SK-N-SH treated with all-trans-retinoic acid at 6 μM for 48 hours (cell line): ENCODE data around the gene ANKRD55.

Experiments used
- ATAC-seq: fragments of 200-7000 bp; cut with Tn5 transposase; 3 replicates; pipeline ENCODE4 v1.9.1; 2020; ENCODE audit warnings: mild to moderate bottlenecking, moderate library complexity
- ARNTL ChIP-seq: fragments of 450-650 bp; formaldehyde crosslinking; IDR thresholded peaks from 2 replicates; pipeline ENCODE4 v1.5.0; 2020; ENCODE audit warnings: low read depth, mild to moderate bottlenecking, moderate library complexity, borderline replicate concordance
- BACH2 ChIP-seq: fragments of 250-450 bp; sonication (Bioruptor Pico); IDR thresholded peaks from 2 replicates; pipeline ENCODE4 v1.9.0; 2021; ENCODE audit warnings: mild to moderate bottlenecking, borderline replicate concordance
- CREB5 ChIP-seq: fragments of 250-450 bp; sonication (Bioruptor Pico); IDR thresholded peaks from 2 replicates; pipeline ENCODE4 v1.5.1; 2020; ENCODE audit warnings: low read depth, mild to moderate bottlenecking, moderate library complexity
- CSDC2 ChIP-seq: fragments of 250-450 bp; sonication (Bioruptor Pico); IDR thresholded peaks from 2 replicates; pipeline ENCODE4 v1.5.0; 2020; ENCODE audit warnings: mild to moderate bottlenecking, moderate library complexity
- ESRRG ChIP-seq: fragments of 250-450 bp; sonication (Bioruptor Pico); IDR thresholded peaks from 2 replicates; pipeline ENCODE4 v1.6.1; 2021; ENCODE audit warnings: mild to moderate bottlenecking
- GLIS3 ChIP-seq: fragments of 250-450 bp; sonication (Bioruptor Pico); IDR thresholded peaks from 2 replicates; pipeline ENCODE4 v1.5.0; 2020; ENCODE audit warnings: mild to moderate bottlenecking, moderate library complexity
- ISL1 ChIP-seq: fragments of 250-450 bp; sonication (Bioruptor Pico); IDR thresholded peaks from 2 replicates; pipeline ENCODE4 v2.1.2; 2022; ENCODE audit warnings: mild to moderate bottlenecking, moderate library complexity
- OSR1 ChIP-seq: fragments of 250-450 bp; sonication (Bioruptor Pico); IDR thresholded peaks from 2 replicates; pipeline ENCODE4 v1.8.0; 2022; ENCODE audit warnings: moderate library complexity, mild to moderate bottlenecking, inconsistent platforms
- PATZ1 ChIP-seq: fragments of 250-450 bp; sonication (Bioruptor Pico); IDR thresholded peaks from 2 replicates; pipeline ENCODE4 v1.8.0; 2020; ENCODE audit warnings: mild to moderate bottlenecking, moderate library complexity, borderline replicate concordance
- POU6F1 ChIP-seq: fragments of 250-450 bp; sonication (Bioruptor Pico); IDR thresholded peaks from 2 replicates; pipeline ENCODE4 v1.8.0; 2021; ENCODE audit warnings: low read depth, mild to moderate bottlenecking, moderate library complexity, borderline replicate concordance
- PPARA ChIP-seq: fragments of 250-450 bp; sonication (Bioruptor Pico); IDR thresholded peaks from 2 replicates; pipeline ENCODE4 v1.5.0; 2020; ENCODE audit warnings: mild to moderate bottlenecking, borderline replicate concordance
- RARB ChIP-seq: fragments of 250-450 bp; sonication (Bioruptor Pico); IDR thresholded peaks from 2 replicates; pipeline ENCODE4 v1.8.0; 2021; ENCODE audit warnings: mild to moderate bottlenecking, moderate library complexity
- SNAI2 ChIP-seq: fragments of 250-450 bp; sonication (Bioruptor Pico); IDR thresholded peaks from 2 replicates; pipeline ENCODE4 v1.5.0; 2020; ENCODE audit warnings: mild to moderate bottlenecking, moderate library complexity
- TCF4 ChIP-seq: fragments of 250-450 bp; sonication (Bioruptor Pico); IDR thresholded peaks from 2 replicates; pipeline ENCODE4 v1.8.0; 2021; ENCODE audit warnings: mild to moderate bottlenecking, moderate library complexity, borderline replicate concordance
- TOX ChIP-seq: fragments of 250-450 bp; sonication (Bioruptor Pico); IDR thresholded peaks from 2 replicates; pipeline ENCODE4 v1.8.0; 2021; ENCODE audit warnings: mild to moderate bottlenecking, moderate library complexity, borderline replicate concordance
- TSHZ2 ChIP-seq: fragments of 250-450 bp; sonication (Bioruptor Pico); IDR thresholded peaks from 2 replicates; pipeline ENCODE4 v1.5.0; 2020; ENCODE audit warnings: mild to moderate bottlenecking, moderate library complexity
- ZC3H10 ChIP-seq: fragments of 250-450 bp; sonication (Bioruptor Pico); IDR thresholded peaks from 2 replicates; pipeline ENCODE4 v1.5.1; 2021; ENCODE audit warnings: mild to moderate bottlenecking, moderate library complexity
- ZFP3 ChIP-seq: fragments of 250-450 bp; sonication (Bioruptor Pico); IDR thresholded peaks from 2 replicates; pipeline ENCODE4 v1.5.0; 2020; ENCODE audit warnings: mild to moderate bottlenecking, moderate library complexity
- ZFP30 ChIP-seq: fragments of 450-650 bp; formaldehyde crosslinking; IDR thresholded peaks from 2 replicates; pipeline ENCODE4 v1.5.0; 2022; ENCODE audit warnings: mild to moderate bottlenecking, moderate library complexity
- ZNF565 ChIP-seq: fragments of 450-650 bp; formaldehyde crosslinking; conservative IDR thresholded peaks from 2 replicates; pipeline ENCODE4 v1.5.0; 2020; ENCODE audit warnings: low read depth, mild to moderate bottlenecking, moderate library complexity
- ZNF70 ChIP-seq: fragments of 450-650 bp; formaldehyde crosslinking; IDR thresholded peaks from 2 replicates; pipeline ENCODE4 v1.5.0; 2020; ENCODE audit warnings: mild to moderate bottlenecking, moderate library complexity
- ZNF8 ChIP-seq: fragments of 450-650 bp; formaldehyde crosslinking; IDR thresholded peaks from 2 replicates; pipeline ENCODE4 v1.5.0; 2020; ENCODE audit warnings: mild to moderate bottlenecking, moderate library complexity

ANKRD55 gene

GRCh38 chr5:56161439-56161823 lies 71.7 kb downstream of the ANKRD55 start:
- no peak for TF ChIP-seq RARB (CRISPR knock-in tag)
- TF ChIP-seq SNAI2 (CRISPR knock-in tag) = no peak
- TF ChIP-seq POU6F1 (CRISPR knock-in tag) = no peak
- TF ChIP-seq OSR1 (CRISPR knock-in tag) = no peak
- TF ChIP-seq ESRRG (CRISPR knock-in tag) = no peak
- TF ChIP-seq, all 23 proteins: peak for 0
- ATAC-seq = no peak

GRCh38 chr5:56160723-56161438 lies 72.2 kb downstream of the ANKRD55 start:
- no peak for ATAC-seq
- TF ChIP-seq CSDC2 (CRISPR knock-in tag) (no peak), RARB (CRISPR knock-in tag) (no peak), GLIS3 (CRISPR knock-in tag) (no peak), PPARA (CRISPR knock-in tag) (no peak), CREB5 (CRISPR knock-in tag) (no peak), BACH2 (CRISPR knock-in tag) (no peak), ZNF8 (CRISPR knock-in tag) (no peak), ZFP3 (CRISPR knock-in tag) (no peak), ARNTL (no peak), ZNF565 (CRISPR knock-in tag) (no peak), ZC3H10 (CRISPR knock-in tag) (no peak), ZNF70 (no peak), ISL1 (CRISPR knock-in tag) (no peak), ZFP30 (CRISPR knock-in tag) (no peak), TOX (CRISPR knock-in tag) (no peak)

- no peak for ATAC-seq
- TF ChIP-seq TCF4 (CRISPR knock-in tag) = no peak
- TF ChIP-seq PATZ1 (CRISPR knock-in tag) = no peak
- TF ChIP-seq ZNF70 = no peak
- no peak for TF ChIP-seq CREB5 (CRISPR knock-in tag)
- no peak for TF ChIP-seq TSHZ2 (CRISPR knock-in tag)
- no peak for TF ChIP-seq ZNF8 (CRISPR knock-in tag)
- TF ChIP-seq, all 23 proteins: peak for 0
Observed at GRCh38 chr5:56159521-56159947, 73.6 kb downstream of the ANKRD55 start.
